GM23248 (cell line): ENCODE results near the gene MCOLN1.
"Not testable (repeated sequence)": the region's sequence is repeated elsewhere in the genome, so short reads cannot be mapped to it uniquely, and the experiment has no call there.

Experiments used
- EZH2 ChIP-seq: fragments of 200-600 bp; sonication (generic); IDR thresholded peaks from 2 replicates; pipeline ENCODE4 v1.6.1; 2018; ENCODE audit warnings: antibody characterized with exemption, mild to moderate bottlenecking; ENCODE audit not compliant: insufficient read depth, poor library complexity, severe bottlenecking
- EZH2phosphoT487 ChIP-seq: fragments of 200-600 bp; sonication (generic); IDR thresholded peaks from 2 replicates; pipeline ENCODE4 v1.6.1; 2018; ENCODE audit warnings: antibody characterized with exemption, moderate library complexity, mild to moderate bottlenecking, low read depth; ENCODE audit not compliant: insufficient read depth

DNA sequence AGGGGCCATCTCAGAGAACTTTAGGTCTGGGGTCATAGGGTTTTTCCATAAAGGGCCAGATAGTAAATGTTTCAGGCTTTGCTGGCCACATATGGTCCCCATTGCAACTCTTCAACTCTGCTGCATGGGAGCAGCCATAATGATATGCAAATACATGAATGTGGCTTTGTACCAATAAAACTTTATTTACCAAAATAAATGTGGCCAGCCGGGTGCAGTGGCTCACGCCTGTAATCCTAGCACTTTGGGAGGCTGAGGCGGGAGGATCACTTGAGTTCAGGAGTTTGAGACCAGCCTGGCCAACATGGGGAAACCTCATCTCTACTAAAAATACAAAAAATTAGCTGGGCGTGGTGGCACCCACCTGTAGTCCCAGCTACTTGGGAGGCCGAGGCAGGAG, 16.6 kb downstream of the MCOLN1 start:
- TF ChIP-seq EZH2phosphoT487, EZH2: not testable (repeated sequence)
